GM18502 (cell line): ENCODE results near the gene ARV1.
"Not testable (repeated sequence)": the region's sequence is repeated elsewhere in the genome, so short reads cannot be mapped to it uniquely, and the experiment has no call there.

Experiments used
- ATAC-seq: cut with Tn5 transposase; IDR thresholded peaks from one replicate; pipeline ENCODE4 v1.9.1; 2021; ENCODE audit warnings: mild to moderate bottlenecking; ENCODE audit not compliant: unreplicated experiment, poor library complexity

The ARV1 gene

GRCh38 chr1:231016234-231016633, 37.3 kb downstream of the ARV1 start:
- no peak for ATAC-seq

- no peak for ATAC-seq
These were observed 38.1 kb downstream of the ARV1 start for GRCh38 chr1:231016966-231017365.

- no peak for ATAC-seq
These were observed 40.8 kb downstream of the ARV1 start for GRCh38 chr1:231019711-231020110.

GRCh38 chr1:231020139-231020601, 41.3 kb downstream of the ARV1 start:
- no peak for ATAC-seq

- ATAC-seq: no peak
These were observed 41.9 kb downstream of the ARV1 start for GRCh38 chr1:231020816-231021215.

- ATAC-seq: no peak
These were observed 42.7 kb downstream of the ARV1 start for GRCh38 chr1:231021540-231022031.

- ATAC-seq: not testable (repeated sequence)
These were observed 43.6 kb downstream of the ARV1 start for GRCh38 chr1:231022543-231022942.

- no peak for ATAC-seq
These were observed 44.3 kb downstream of the ARV1 start for GRCh38 chr1:231023150-231023549.

- no peak for ATAC-seq
These were observed 47.7 kb downstream of the ARV1 start for GRCh38 chr1:231026576-231026975.

GRCh38 chr1:231027136-231027925, 48.4 kb downstream of the ARV1 start:
- no peak for ATAC-seq

- no peak for ATAC-seq
These were observed 49.1 kb downstream of the ARV1 start for GRCh38 chr1:231027971-231028370.

- no peak for ATAC-seq
These were observed 49.8 kb downstream of the ARV1 start for GRCh38 chr1:231028682-231029081.

- ATAC-seq: not testable (repeated sequence)
These were observed 50.4 kb downstream of the ARV1 start for GRCh38 chr1:231029247-231029646.

- no peak for ATAC-seq
These were observed 50.9 kb downstream of the ARV1 start for GRCh38 chr1:231029841-231030240.

GRCh38 chr1:231032963-231033362, 54.1 kb downstream of the ARV1 start:
- no peak for ATAC-seq

- ATAC-seq: no peak
These were observed 56.9 kb downstream of the ARV1 start for GRCh38 chr1:231035799-231036198.

GRCh38 chr1:231036416-231036815, 57.5 kb downstream of the ARV1 start:
- ATAC-seq: no peak

- no peak for ATAC-seq
These were observed 59.0 kb downstream of the ARV1 start for GRCh38 chr1:231037585-231038517.

- ATAC-seq: peak; percentile 41
These were observed 60.5 kb downstream of the ARV1 start for GRCh38 chr1:231039161-231040018.
